Neural crest cell (in vitro differentiated cells): ENCODE data around the gene JPT2. TPM values are rescaled to one million over a fixed set of nuclear protein-coding genes. Genes with fewer than 3 reads are reported as not detected.

Source experiments
- DNase-seq: peaks from one replicate; pipeline ENCODE4 v3.0.0; 2021; ENCODE audit warnings: low read depth, mixed read lengths, low spot score
- H3K27ac Mint-ChIP-seq: one replicate; pipeline ENCODE4 v1.8.0; 2021; ENCODE audit warnings: mild to moderate bottlenecking, mixed read lengths; ENCODE audit not compliant: unreplicated experiment
- H3K27me3 Mint-ChIP-seq: 2 replicates; pipeline ENCODE4 v1.8.0; 2021; ENCODE audit warnings: low read depth, mild to moderate bottlenecking, mixed read lengths
- H3K36me3 Mint-ChIP-seq: 2 replicates; pipeline ENCODE4 v1.8.0; 2021; ENCODE audit warnings: low read depth, mild to moderate bottlenecking, mixed read lengths
- H3K4me1 Mint-ChIP-seq: 2 replicates; pipeline ENCODE4 v1.8.0; 2021; ENCODE audit warnings: mixed read lengths
- H3K4me3 Mint-ChIP-seq: one replicate; pipeline ENCODE4 v1.8.0; 2021; ENCODE audit warnings: mild to moderate bottlenecking, mixed read lengths
- H3K9me3 Mint-ChIP-seq: 2 replicates; pipeline ENCODE4 v1.8.0; 2021; ENCODE audit warnings: mixed read lengths
- CTCF ChIP-seq: fragments of 200-600 bp; sonication (generic); conservative IDR thresholded peaks from 2 replicates; pipeline ENCODE4 v1.5.0; 2021; ENCODE audit warnings: antibody characterized with exemption, mild to moderate bottlenecking
- microRNA-seq: library from miRNA; unstranded; fragments of <30 nt; microRNA quantifications from one replicate; pipeline ENCODE4, GENCODE V29; 2020
- total RNA-seq: library from RNA; stranded (reverse); gene quantifications from 2 replicates; pipeline ENCODE4 v1.2.1, GENCODE V29; 2021

JPT2 gene
- total RNA-seq, 1 donor from 2014 or later = 247 TPM

- Mint-ChIP-seq H3K4me3 (no peak overlapping the region), H3K27me3 (no peaks in the 10 kb centered on the region)
- TF ChIP-seq CTCF = no peak
These were observed 71.4 kb downstream of the JPT2 start for GRCh38 chr16:1749152-1750117.

More at GRCh38 chr16:1749152-1750117, 71.4 kb downstream of the JPT2 start:
- no peaks in the 10 kb centered on the region for H3K4me1 Mint-ChIP-seq
- no peak for DNase-seq
- no peak overlapping the region for H3K27ac Mint-ChIP-seq
- H3K9me3 Mint-ChIP-seq = no peaks in the 10 kb centered on the region
- H3K36me3 Mint-ChIP-seq = no peaks in the 10 kb centered on the region

Small RNAs within 50 kb of the gene (microRNA-seq; reads per million reads assigned to microRNA genes)
- gene MIR3177 = 24.3 reads per million, percentile 38 among the genes with 10 or more reads in this experiment

Other genes with a start within 250 kb of the JPT2 start
- gene PERCC1, start 247.2 kb upstream of the JPT2 start, total RNA-seq = not detected in 2 replicates
- 1.2 and 1.9 TPM in 2 replicates for gene CCDC154, start 233.7 kb upstream of the JPT2 start, total RNA-seq
- 74.5 and 82.4 TPM in 2 replicates for gene CLCN7, start 203.3 kb upstream of the JPT2 start, total RNA-seq
- 0.28 TPM in 1 of 2 replicates, not detected in the other for gene PTX4, start 189.3 kb upstream of the JPT2 start, total RNA-seq
- 77.9 and 87.5 TPM in 2 replicates for gene TELO2, start 184.9 kb upstream of the JPT2 start, total RNA-seq
- 0.98 and 1.3 TPM in 2 replicates for gene TMEM204, start 144.6 kb upstream of the JPT2 start, total RNA-seq
- gene IFT140, start 66.2 kb upstream of the JPT2 start, total RNA-seq = 43.3 and 45.8 TPM in 2 replicates
- gene CRAMP1, start 65.9 kb upstream of the JPT2 start, total RNA-seq = 38.3 TPM in 2 replicates
- gene MAPK8IP3, start 27.9 kb downstream of the JPT2 start, total RNA-seq = 111 and 113 TPM in 2 replicates
- gene NME3, start 93.3 kb downstream of the JPT2 start, total RNA-seq = 35.0 and 38.0 TPM in 2 replicates
- 36.5 and 37.0 TPM in 2 replicates for gene EME2, start 94.5 kb downstream of the JPT2 start, total RNA-seq
- 135 and 141 TPM in 2 replicates for gene MRPS34, start 94.9 kb downstream of the JPT2 start, total RNA-seq
- 23.1 and 23.8 TPM in 2 replicates for gene SPSB3, start 104.3 kb downstream of the JPT2 start, total RNA-seq
- gene NUBP2, start 104.7 kb downstream of the JPT2 start, total RNA-seq = 71.0 and 73.8 TPM in 2 replicates
- gene IGFALS, start 115.4 kb downstream of the JPT2 start, total RNA-seq = 0.14 TPM in 1 of 2 replicates, not detected in the other
- gene HAGH, start 148.5 kb downstream of the JPT2 start, total RNA-seq = 31.1 TPM in 2 replicates
- gene FAHD1, start 148.9 kb downstream of the JPT2 start, total RNA-seq = 27.2 and 28.0 TPM in 2 replicates
- gene MEIOB, start 193.9 kb downstream of the JPT2 start, total RNA-seq = not detected in 2 replicates
- gene HS3ST6, start 240.1 kb downstream of the JPT2 start, total RNA-seq = not detected in 2 replicates